ENCODE data around the gene GPS1.
A peak's percentile ranks its signal among the peaks of the same experiment; 100 is the strongest.

The GPS1 gene

GRCh38 chr17:82050152-82050760 lies 1.4 kb upstream of the GPS1 start:
- H3K9me3 ChIP-seq (ENCODE audit: insufficient read depth, low read depth, low read length): peaks cover 7% of the 10 kb centered on the region
- peaks cover 52 to 57% of the 10 kb centered on the region in 2 experiments for H3K36me3 ChIP-seq (ENCODE audit: control insufficient read depth in 1 of 2, insufficient read depth in 2 of 2, low read length in 2 of 2)
- H2BK5ac ChIP-seq (ENCODE audit: low read depth, low read length, poor library complexity): no peak overlapping the region
- no peak overlapping the region for H2BK12ac ChIP-seq (ENCODE audit: low read length)
- peak overlapping the region; percentile 74 for H3K4me2 ChIP-seq (ENCODE audit: low read length)
- H4K8ac ChIP-seq (ENCODE audit: low read depth, low read length): no peak overlapping the region
- H4K12ac ChIP-seq (ENCODE audit: low read depth, low read length): no peak overlapping the region
- H3K27me3 ChIP-seq (ENCODE audit: insufficient read depth, low read length): no peaks in the 10 kb centered on the region
- no peak overlapping the region for H3K4ac ChIP-seq (ENCODE audit: low read depth, low read length)
- no peak overlapping the region for H3K9ac ChIP-seq (ENCODE audit: low read length)
- peak overlapping the region; percentile 28 for H3K18ac ChIP-seq (ENCODE audit: low read length)
- no CpG with 5 or more reads among the region's 28 CpGs for WGBS (ENCODE audit: extremely low coverage, insufficient coverage, insufficient read length)
- H2BK120ac ChIP-seq (ENCODE audit: insufficient read depth, low read length, poor library complexity): no peak overlapping the region
- H4K91ac ChIP-seq (ENCODE audit: low read depth, low read length): peak overlapping the region; percentile 12
- peaks cover 4% of the 10 kb centered on the region for H3K79me1 ChIP-seq (ENCODE audit: low read length)
- no peak overlapping the region for H2AFZ ChIP-seq (ENCODE audit: insufficient read depth, low read length, poor library complexity)
- no peak overlapping the region for H3K23ac ChIP-seq (ENCODE audit: low read length)
- peaks cover 9% of the 10 kb centered on the region for H3K79me2 ChIP-seq (ENCODE audit: control insufficient read depth, insufficient read depth, low read length, poor library complexity)
- no peak overlapping the region for H3K27ac ChIP-seq (ENCODE audit: low read depth, low read length)
- peak overlapping the region; percentile 3 for H2AK5ac ChIP-seq (ENCODE audit: low read length)
- H3K14ac ChIP-seq (ENCODE audit: low read length): no peak overlapping the region
- H3K4me1 ChIP-seq (ENCODE audit: control insufficient read depth in 1 of 2, insufficient read depth in 2 of 2, low read length in 2 of 2): peaks cover 14 to 15% of the 10 kb centered on the region in 2 experiments
- DNase-seq: no peak
- peak overlapping the region; percentile 86 for H3K4me3 ChIP-seq (ENCODE audit: low read depth, low read length)

- Histone ChIP-seq H4K12ac (ENCODE audit: low read depth, low read length) (peak overlapping the region; percentile 3), H3K4me2 (ENCODE audit: low read length) (peak overlapping the region; percentile 74), H3K18ac (ENCODE audit: low read length) (peak overlapping the region; percentile 52), H3K79me1 (ENCODE audit: low read length) (peaks cover 4% of the 10 kb centered on the region), H3K9me3 (ENCODE audit: insufficient read depth, low read depth, low read length) (peaks cover 8% of the 10 kb centered on the region), H4K91ac (ENCODE audit: low read depth, low read length) (peak overlapping the region; percentile 12), H3K36me3 (ENCODE audit: control insufficient read depth in 1 of 2, insufficient read depth in 2 of 2, low read length in 2 of 2) (peaks cover 59 to 64% of the 10 kb centered on the region in 2 experiments), H3K27ac (ENCODE audit: low read depth, low read length) (no peak overlapping the region), H3K4me1 (ENCODE audit: control insufficient read depth in 1 of 2, insufficient read depth in 2 of 2, low read length in 2 of 2) (peaks cover 14 to 15% of the 10 kb centered on the region in 2 experiments), H2BK120ac (ENCODE audit: insufficient read depth, low read length, poor library complexity) (peak overlapping the region; percentile 17), H2AK5ac (ENCODE audit: low read length) (peak overlapping the region; percentile 3), H2BK12ac (ENCODE audit: low read length) (no peak overlapping the region), H3K14ac (ENCODE audit: low read length) (peak overlapping the region; percentile 82), H3K23ac (ENCODE audit: low read length) (no peak overlapping the region), H3K4ac (ENCODE audit: low read depth, low read length) (peak overlapping the region; percentile 50), H3K9ac (ENCODE audit: low read length) (peak overlapping the region; percentile 70), H3K79me2 (ENCODE audit: control insufficient read depth, insufficient read depth, low read length, poor library complexity) (peaks cover 9% of the 10 kb centered on the region), H3K4me3 (ENCODE audit: low read depth, low read length) (peak overlapping the region; percentile 86), H4K8ac (ENCODE audit: low read depth, low read length) (peak overlapping the region; percentile 18), H3K27me3 (ENCODE audit: insufficient read depth, low read length) (no peaks in the 10 kb centered on the region), H2AFZ (ENCODE audit: insufficient read depth, low read length, poor library complexity) (peak overlapping the region; percentile 9), H2BK5ac (ENCODE audit: low read depth, low read length, poor library complexity) (no peak overlapping the region)
- no CpG with 5 or more reads among the region's 79 CpGs for WGBS (ENCODE audit: extremely low coverage, insufficient coverage, insufficient read length)
- DNase-seq: no peak
Measured at GRCh38 chr17:82050761-82051641, 697 bp upstream of the GPS1 start.

GRCh38 chr17:82052638-82053059 lies 951 bp downstream of the GPS1 start:
- Histone ChIP-seq H4K91ac (ENCODE audit: low read depth, low read length) (no peak overlapping the region), H2BK120ac (ENCODE audit: insufficient read depth, low read length, poor library complexity) (no peak overlapping the region)

GRCh38 chr17:82053130-82053529 lies 1.4 kb downstream of the GPS1 start:
- no CpG with 5 or more reads among the region's 19 CpGs for WGBS (ENCODE audit: extremely low coverage, insufficient coverage, insufficient read length)
- no peak overlapping the region for H3K18ac ChIP-seq (ENCODE audit: low read length)
- H3K27me3 ChIP-seq (ENCODE audit: insufficient read depth, low read length): no peaks in the 10 kb centered on the region
- no peak overlapping the region for H2AFZ ChIP-seq (ENCODE audit: insufficient read depth, low read length, poor library complexity)
- H3K27ac ChIP-seq (ENCODE audit: low read depth, low read length): no peak overlapping the region
- no peak overlapping the region for H2BK120ac ChIP-seq (ENCODE audit: insufficient read depth, low read length, poor library complexity)
- no peak overlapping the region for H3K4me3 ChIP-seq (ENCODE audit: low read depth, low read length)
- peaks cover 66 to 71% of the 10 kb centered on the region in 2 experiments for H3K36me3 ChIP-seq (ENCODE audit: control insufficient read depth in 1 of 2, insufficient read depth in 2 of 2, low read length in 2 of 2)
- no peak overlapping the region for H3K4ac ChIP-seq (ENCODE audit: low read depth, low read length)
- no peak overlapping the region for H4K8ac ChIP-seq (ENCODE audit: low read depth, low read length)
- DNase-seq: no peak
- H3K79me1 ChIP-seq (ENCODE audit: low read length): peaks cover 4% of the 10 kb centered on the region
- H2BK5ac ChIP-seq (ENCODE audit: low read depth, low read length, poor library complexity): no peak overlapping the region
- peaks cover 14 to 15% of the 10 kb centered on the region in 2 experiments for H3K4me1 ChIP-seq (ENCODE audit: control insufficient read depth in 1 of 2, insufficient read depth in 2 of 2, low read length in 2 of 2)
- no peak overlapping the region for H4K91ac ChIP-seq (ENCODE audit: low read depth, low read length)
- H3K79me2 ChIP-seq (ENCODE audit: control insufficient read depth, insufficient read depth, low read length, poor library complexity): peaks cover 9% of the 10 kb centered on the region
- no peak overlapping the region for H3K23ac ChIP-seq (ENCODE audit: low read length)
- peaks cover 4% of the 10 kb centered on the region for H3K9me3 ChIP-seq (ENCODE audit: insufficient read depth, low read depth, low read length)
- no peak overlapping the region for H2AK5ac ChIP-seq (ENCODE audit: low read length)
- H3K9ac ChIP-seq (ENCODE audit: low read length): peak overlapping the region; percentile 15
- no peak overlapping the region for H3K14ac ChIP-seq (ENCODE audit: low read length)
- H4K12ac ChIP-seq (ENCODE audit: low read depth, low read length): no peak overlapping the region
- H2BK12ac ChIP-seq (ENCODE audit: low read length): no peak overlapping the region
- H3K4me2 ChIP-seq (ENCODE audit: low read length): peak overlapping the region; percentile 100

More at GRCh38 chr17:82052638-82053059, 951 bp downstream of the GPS1 start:
- peak overlapping the region; percentile 49 for H4K12ac ChIP-seq (ENCODE audit: low read depth, low read length)
- no peak overlapping the region for H2BK12ac ChIP-seq (ENCODE audit: low read length)
- peak overlapping the region; percentile 91 for H3K9ac ChIP-seq (ENCODE audit: low read length)
- H3K9me3 ChIP-seq (ENCODE audit: insufficient read depth, low read depth, low read length): peaks cover 4% of the 10 kb centered on the region
- peaks cover 4% of the 10 kb centered on the region for H3K79me1 ChIP-seq (ENCODE audit: low read length)
- H2AK5ac ChIP-seq (ENCODE audit: low read length): no peak overlapping the region
- no peak overlapping the region for H2BK5ac ChIP-seq (ENCODE audit: low read depth, low read length, poor library complexity)
- peak overlapping the region; percentile 62 for H3K4ac ChIP-seq (ENCODE audit: low read depth, low read length)
- H2AFZ ChIP-seq (ENCODE audit: insufficient read depth, low read length, poor library complexity): no peak overlapping the region
- no peaks in the 10 kb centered on the region for H3K27me3 ChIP-seq (ENCODE audit: insufficient read depth, low read length)
- H3K27ac ChIP-seq (ENCODE audit: low read depth, low read length): no peak overlapping the region
- H3K4me3 ChIP-seq (ENCODE audit: low read depth, low read length): peak overlapping the region; percentile 86
- peaks cover 9% of the 10 kb centered on the region for H3K79me2 ChIP-seq (ENCODE audit: control insufficient read depth, insufficient read depth, low read length, poor library complexity)
- no peak overlapping the region for H3K14ac ChIP-seq (ENCODE audit: low read length)
- no peak overlapping the region for H3K18ac ChIP-seq (ENCODE audit: low read length)
- no peak overlapping the region for H3K23ac ChIP-seq (ENCODE audit: low read length)
- peaks cover 14 to 15% of the 10 kb centered on the region in 2 experiments for H3K4me1 ChIP-seq (ENCODE audit: control insufficient read depth in 1 of 2, insufficient read depth in 2 of 2, low read length in 2 of 2)
- H3K4me2 ChIP-seq (ENCODE audit: low read length): peak overlapping the region; percentile 100
- WGBS (ENCODE audit: extremely low coverage, insufficient coverage, insufficient read length): no CpG with 5 or more reads among the region's 19 CpGs
- DNase-seq: no peak
- H3K36me3 ChIP-seq (ENCODE audit: control insufficient read depth in 1 of 2, insufficient read depth in 2 of 2, low read length in 2 of 2): peaks cover 66 to 71% of the 10 kb centered on the region in 2 experiments
- H4K8ac ChIP-seq (ENCODE audit: low read depth, low read length): no peak overlapping the region
